Activated CD8-positive, alpha-beta T cell treated with anti-CD3 and anti-CD28 coated beads for 36 hours (primary cell): ENCODE results near the gene ERBIN. TPM values are rescaled to one million over a fixed set of nuclear protein-coding genes. Genes with fewer than 3 reads are reported as not detected.
"Not testable (repeated sequence)": the region's sequence is repeated elsewhere in the genome, so short reads cannot be mapped to it uniquely, and the experiment has no call there.

Experiments used
- ATAC-seq: fragments of 200-7000 bp; cut with Tn5 transposase; one replicate; pipeline ENCODE4 v1.10.0; 2021; ENCODE audit warnings: mild to moderate bottlenecking, moderate library complexity
- CTCF ChIA-PET: fragments of 350-600 bp; sonication (Branson Sonifier 250); formaldehyde crosslinking; loops from one replicate; lab custom pipeline; 2021; ENCODE audit warnings: antibody characterized with exemption; lab: Charles Lee
- POLR2A ChIA-PET: fragments of 350-600 bp; sonication (Branson Sonifier 250); formaldehyde crosslinking; loops from one replicate; lab custom pipeline; 2021; ENCODE audit warnings: antibody characterized with exemption; lab: Charles Lee
- DNase-seq: peaks from one replicate; pipeline ENCODE4 v3.0.0-alpha.2; 2020
- H3K27ac Mint-ChIP-seq: one replicate; pipeline ENCODE4 v1.8.0; 2021; ENCODE audit warnings: mild to moderate bottlenecking, mixed read lengths
- H3K27me3 Mint-ChIP-seq: one replicate; pipeline ENCODE4 v1.8.0; 2021; ENCODE audit warnings: mixed read lengths
- H3K36me3 Mint-ChIP-seq: one replicate; pipeline ENCODE4 v1.8.0; 2021; ENCODE audit warnings: low read depth, mixed read lengths
- H3K4me1 Mint-ChIP-seq: one replicate; pipeline ENCODE4 v1.8.0; 2021; ENCODE audit warnings: low read depth, mixed read lengths
- H3K4me3 Mint-ChIP-seq: one replicate; pipeline ENCODE4 v1.8.0; 2021; ENCODE audit warnings: mild to moderate bottlenecking, moderate library complexity, mixed read lengths
- H3K9me3 Mint-ChIP-seq: one replicate; pipeline ENCODE4 v1.8.0; 2021; ENCODE audit warnings: mixed read lengths
- CTCF ChIP-seq: fragments of 200-600 bp; IDR thresholded peaks from one replicate; pipeline ENCODE4 v1.8.0; 2022; ENCODE audit warnings: antibody characterized with exemption, mild to moderate bottlenecking
- intact Hi-C: fragments of 100-400 bp; cut with micrococcal nuclease; formaldehyde crosslinking; loops from one replicate; pipeline ENCODE4 v1.10.0; 2022
- total RNA-seq, 2 experiments: library from RNA; stranded (reverse); gene quantifications; one replicate each; pipeline ENCODE4 v1.2.3, GENCODE V29; 2021

Gene ERBIN
- total RNA-seq, 2 experiments from 2014 or later = 35.1 to 38.3 TPM

- no peak for TF ChIP-seq CTCF
- CTCF ChIA-PET = interaction anchor here (0.6 kb wide), 1 partner anchor 124 kb away, joined by 3 read pairs; no protein-coding TSS in a partner anchor
- ATAC-seq (no peak), DNase-seq (no peak)
- Mint-ChIP-seq H3K4me1 (peaks cover 23% of the 10 kb centered on the region), H3K27ac (no peak overlapping the region), H3K36me3 (peaks cover 52% of the 10 kb centered on the region), H3K27me3 (no peaks in the 10 kb centered on the region), H3K4me3 (no peak overlapping the region), H3K9me3 (peaks cover 2% of the 10 kb centered on the region)
- intact Hi-C loops = no loop called here
- POLR2A ChIA-PET = interaction anchor here (1.0 kb wide), 1 partner anchor 323 kb away, joined by 3 read pairs; no protein-coding TSS in a partner anchor
These were observed 130.9 kb downstream of the ERBIN start for GRCh38 chr5:66057239-66057638.

GRCh38 chr5:66061320-66061719 is 134.9 kb downstream of the ERBIN start:
- POLR2A ChIA-PET, H3K4me3 Mint-ChIP-seq, H3K27ac Mint-ChIP-seq, intact Hi-C loops, H3K27me3 Mint-ChIP-seq, H3K9me3 Mint-ChIP-seq, DNase-seq, ATAC-seq, CTCF ChIA-PET: not testable (repeated sequence)
- H3K36me3 Mint-ChIP-seq = peaks cover 51% of the 10 kb centered on the region
- peaks cover 35% of the 10 kb centered on the region for H3K4me1 Mint-ChIP-seq

- H3K9me3 Mint-ChIP-seq, H3K27ac Mint-ChIP-seq, ATAC-seq, H3K4me3 Mint-ChIP-seq, DNase-seq, intact Hi-C loops, H3K27me3 Mint-ChIP-seq, POLR2A ChIA-PET, CTCF ChIA-PET: not testable (repeated sequence)
- Mint-ChIP-seq H3K36me3 (peaks cover 43% of the 10 kb centered on the region), H3K4me1 (peaks cover 36% of the 10 kb centered on the region)
These were observed 136.7 kb downstream of the ERBIN start for GRCh38 chr5:66063061-66063460.

- Mint-ChIP-seq H3K27ac (no peak overlapping the region), H3K4me1 (peaks cover 19% of the 10 kb centered on the region), H3K4me3 (no peak overlapping the region), H3K27me3 (no peaks in the 10 kb centered on the region), H3K36me3 (peaks cover 27% of the 10 kb centered on the region), H3K9me3 (no peaks in the 10 kb centered on the region)
- no peak for DNase-seq
- TF ChIP-seq CTCF = no peak
- intact Hi-C loops = no loop called here
- no peak for ATAC-seq
- ChIA-PET CTCF (interaction anchor here (0.8 to 1.1 kb wide), 2 partner anchors 13 to 17 kb away, joined by 3 read pairs; no protein-coding TSS in a partner anchor), POLR2A (no interaction called here)
These were observed 140.5 kb downstream of the ERBIN start for GRCh38 chr5:66066826-66067225.

GRCh38 chr5:66072031-66072430 is 145.7 kb downstream of the ERBIN start:
- DNase-seq (no peak), ATAC-seq (peak; percentile 47)
- H3K9me3 Mint-ChIP-seq = no peaks in the 10 kb centered on the region
- no peak overlapping the region for H3K4me3 Mint-ChIP-seq
- ChIA-PET CTCF (no interaction called here), POLR2A (no interaction called here)
- peaks cover 6% of the 10 kb centered on the region for H3K4me1 Mint-ChIP-seq
- TF ChIP-seq CTCF = no peak
- peaks cover 13% of the 10 kb centered on the region for H3K36me3 Mint-ChIP-seq
- no peaks in the 10 kb centered on the region for H3K27me3 Mint-ChIP-seq
- no peak overlapping the region for H3K27ac Mint-ChIP-seq
- intact Hi-C loops = no loop called here

- Mint-ChIP-seq H3K9me3 (no peaks in the 10 kb centered on the region), H3K4me1 (peaks cover 12% of the 10 kb centered on the region), H3K27ac (no peak overlapping the region), H3K4me3 (no peak overlapping the region), H3K27me3 (no peaks in the 10 kb centered on the region), H3K36me3 (peaks cover 19% of the 10 kb centered on the region)
- no peak for ATAC-seq
- intact Hi-C loops = no loop called here
- no peak for TF ChIP-seq CTCF
- ChIA-PET CTCF (no interaction called here), POLR2A (no interaction called here)
- no peak for DNase-seq
These were observed 148.5 kb downstream of the ERBIN start for GRCh38 chr5:66074901-66075300.
